ENCODE results near the gene COA3. TPM values are rescaled to one million over a fixed set of nuclear protein-coding genes. Genes with fewer than 3 reads are reported as not detected.

COA3 gene
- total and polyA plus RNA-seq, 8 donors, result 48.1 to 130 (median 68.7) TPM

- Histone ChIP-seq H3K27me3 (no peaks in the 10 kb centered on the region), H3K4me3 (peak overlapping the region; percentile 52 to 87 (median 74)), H3K27ac (peak overlapping the region; percentile 64 to 94 (median 86)), H3K9me3 (no peaks in the 10 kb centered on the region), H3K36me3 (no peaks in the 10 kb centered on the region), H3K4me1 (peaks cover 12 to 20% (median 15%) of the 10 kb centered on the region in 3 donors)
- no peak for FAIRE-seq
- TF ChIP-seq, protein P1, sequence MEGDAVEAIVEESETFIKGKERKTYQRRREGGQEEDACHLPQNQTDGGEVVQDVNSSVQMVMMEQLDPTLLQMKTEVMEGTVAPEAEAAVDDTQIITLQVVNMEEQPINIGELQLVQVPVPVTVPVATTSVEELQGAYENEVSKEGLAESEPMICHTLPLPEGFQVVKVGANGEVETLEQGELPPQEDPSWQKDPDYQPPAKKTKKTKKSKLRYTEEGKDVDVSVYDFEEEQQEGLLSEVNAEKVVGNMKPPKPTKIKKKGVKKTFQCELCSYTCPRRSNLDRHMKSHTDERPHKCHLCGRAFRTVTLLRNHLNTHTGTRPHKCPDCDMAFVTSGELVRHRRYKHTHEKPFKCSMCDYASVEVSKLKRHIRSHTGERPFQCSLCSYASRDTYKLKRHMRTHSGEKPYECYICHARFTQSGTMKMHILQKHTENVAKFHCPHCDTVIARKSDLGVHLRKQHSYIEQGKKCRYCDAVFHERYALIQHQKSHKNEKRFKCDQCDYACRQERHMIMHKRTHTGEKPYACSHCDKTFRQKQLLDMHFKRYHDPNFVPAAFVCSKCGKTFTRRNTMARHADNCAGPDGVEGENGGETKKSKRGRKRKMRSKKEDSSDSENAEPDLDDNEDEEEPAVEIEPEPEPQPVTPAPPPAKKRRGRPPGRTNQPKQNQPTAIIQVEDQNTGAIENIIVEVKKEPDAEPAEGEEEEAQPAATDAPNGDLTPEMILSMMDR (IDR thresholded peaks at IDR 0.05), result no peak
- intact Hi-C loops (cut with DNase I), result no loop called here
- ATAC-seq, result peak; percentile 78 to 85 (median 80)
- 27 to 28% methylated on average over 10 of the region's 10 CpGs for WGBS, 2 donors
- peak in 4 of 6 donors; percentile 62 to 67 (median 63) for DNase-seq
Measured at GRCh38 chr17:42797067-42798007, 1.2 kb downstream of the COA3 start.

GRCh38 chr17:42796066-42796758 lies 2.3 kb downstream of the COA3 start:
- TF ChIP-seq, protein P1 (IDR thresholded peaks at IDR 0.05), result no peak
- no peaks in the 10 kb centered on the region for H3K9me3 ChIP-seq
- H3K4me1 ChIP-seq, result peaks cover 12 to 20% (median 13%) of the 10 kb centered on the region in 3 donors
- peak overlapping the region in 2 of 4 donors; percentile 61 to 87 for H3K4me3 ChIP-seq
- WGBS, 2 donors, result 60 to 91% methylated on average over 18 of the region's 18 CpGs
- no peaks in the 10 kb centered on the region for H3K27me3 ChIP-seq
- no peak for DNase-seq
- no peak for ATAC-seq
- peak overlapping the region in 1 of 4 donors; percentile 94 for H3K27ac ChIP-seq
- no peak for FAIRE-seq
- intact Hi-C loops (cut with DNase I), result no loop called here
- H3K36me3 ChIP-seq, result no peaks in the 10 kb centered on the region

- TF ChIP-seq, protein P1 (IDR thresholded peaks at IDR 0.05), result no peak
- FAIRE-seq (no peak), DNase-seq (no peak), ATAC-seq (no peak)
- Histone ChIP-seq H3K4me3 (no peak overlapping the region), H3K27me3 (no peaks in the 10 kb centered on the region), H3K9me3 (no peaks in the 10 kb centered on the region), H3K36me3 (no peaks in the 10 kb centered on the region), H3K4me1 (peaks cover 12 to 20% (median 13%) of the 10 kb centered on the region in 3 donors), H3K27ac (no peak overlapping the region)
- WGBS, 2 donors, result 85 to 91% methylated on average over 9 to 10 of the region's 10 CpGs
- intact Hi-C loops (cut with DNase I), result no loop called here
Measured at GRCh38 chr17:42795465-42795864, 3.0 kb downstream of the COA3 start.

GRCh38 chr17:42795061-42795460 lies 3.4 kb downstream of the COA3 start:
- TF ChIP-seq, protein P1 (IDR thresholded peaks at IDR 0.05), result no peak
- Histone ChIP-seq H3K4me1 (peaks cover 12 to 20% (median 13%) of the 10 kb centered on the region in 3 donors), H3K27me3 (no peaks in the 10 kb centered on the region), H3K36me3 (no peaks in the 10 kb centered on the region), H3K27ac (no peak overlapping the region), H3K4me3 (no peak overlapping the region), H3K9me3 (no peaks in the 10 kb centered on the region)
- FAIRE-seq, result no peak
- WGBS, 2 donors, result 73 to 83% methylated on average over 4 of the region's 4 CpGs
- no peak for ATAC-seq
- no peak for DNase-seq
- intact Hi-C loops (cut with DNase I), result no loop called here

Measured in pancreas (tissue), 10 donors.